Neural crest cell (in vitro differentiated cells): ENCODE data around the gene MICAL2. TPM values are rescaled to one million over a fixed set of nuclear protein-coding genes. Genes with fewer than 3 reads are reported as not detected.

ENCODE experiments used
- DNase-seq: peaks from one replicate; pipeline ENCODE4 v3.0.0; 2021; ENCODE audit warnings: low read depth, mixed read lengths, low spot score
- H3K27ac Mint-ChIP-seq: one replicate; pipeline ENCODE4 v1.8.0; 2021; ENCODE audit warnings: mild to moderate bottlenecking, mixed read lengths; ENCODE audit not compliant: unreplicated experiment
- H3K27me3 Mint-ChIP-seq: 2 replicates; pipeline ENCODE4 v1.8.0; 2021; ENCODE audit warnings: low read depth, mild to moderate bottlenecking, mixed read lengths
- H3K36me3 Mint-ChIP-seq: 2 replicates; pipeline ENCODE4 v1.8.0; 2021; ENCODE audit warnings: low read depth, mild to moderate bottlenecking, mixed read lengths
- H3K4me1 Mint-ChIP-seq: 2 replicates; pipeline ENCODE4 v1.8.0; 2021; ENCODE audit warnings: mixed read lengths
- H3K4me3 Mint-ChIP-seq: one replicate; pipeline ENCODE4 v1.8.0; 2021; ENCODE audit warnings: mild to moderate bottlenecking, mixed read lengths
- H3K9me3 Mint-ChIP-seq: 2 replicates; pipeline ENCODE4 v1.8.0; 2021; ENCODE audit warnings: mixed read lengths
- total RNA-seq: library from RNA; stranded (reverse); gene quantifications from 2 replicates; pipeline ENCODE4 v1.2.1, GENCODE V29; 2021
- TF ChIP-seq, protein P1 (sequence below): fragments of 200-600 bp; sonication (generic); conservative IDR thresholded peaks from 2 replicates; pipeline ENCODE4 v1.5.0; 2021; ENCODE audit warnings: antibody characterized with exemption, mild to moderate bottlenecking

The MICAL2 gene
- total RNA-seq, 1 donor from 2014 or later, result 1.1 TPM

DNA sequence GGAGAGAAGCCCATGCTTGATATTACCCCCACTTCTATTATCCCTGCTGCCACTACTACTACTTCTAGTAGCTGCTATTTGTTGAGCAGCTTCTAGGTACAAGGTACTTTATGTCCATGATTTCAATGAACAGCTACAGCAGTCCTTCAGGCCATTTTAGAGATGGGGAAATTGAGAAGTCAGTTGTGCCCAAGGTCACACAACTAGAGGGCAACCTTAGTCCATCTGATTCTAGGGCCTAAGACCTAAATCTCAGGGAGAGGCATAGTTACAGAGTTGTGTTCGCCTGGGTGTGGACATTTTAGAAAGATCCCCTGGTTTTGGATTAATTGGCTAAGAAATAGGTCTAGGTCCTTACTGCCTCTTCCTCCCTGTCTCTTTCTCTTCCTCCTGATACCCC is 52.3 kb downstream of the MICAL2 start:
- DNase-seq, result no peak
- TF ChIP-seq, protein P1, sequence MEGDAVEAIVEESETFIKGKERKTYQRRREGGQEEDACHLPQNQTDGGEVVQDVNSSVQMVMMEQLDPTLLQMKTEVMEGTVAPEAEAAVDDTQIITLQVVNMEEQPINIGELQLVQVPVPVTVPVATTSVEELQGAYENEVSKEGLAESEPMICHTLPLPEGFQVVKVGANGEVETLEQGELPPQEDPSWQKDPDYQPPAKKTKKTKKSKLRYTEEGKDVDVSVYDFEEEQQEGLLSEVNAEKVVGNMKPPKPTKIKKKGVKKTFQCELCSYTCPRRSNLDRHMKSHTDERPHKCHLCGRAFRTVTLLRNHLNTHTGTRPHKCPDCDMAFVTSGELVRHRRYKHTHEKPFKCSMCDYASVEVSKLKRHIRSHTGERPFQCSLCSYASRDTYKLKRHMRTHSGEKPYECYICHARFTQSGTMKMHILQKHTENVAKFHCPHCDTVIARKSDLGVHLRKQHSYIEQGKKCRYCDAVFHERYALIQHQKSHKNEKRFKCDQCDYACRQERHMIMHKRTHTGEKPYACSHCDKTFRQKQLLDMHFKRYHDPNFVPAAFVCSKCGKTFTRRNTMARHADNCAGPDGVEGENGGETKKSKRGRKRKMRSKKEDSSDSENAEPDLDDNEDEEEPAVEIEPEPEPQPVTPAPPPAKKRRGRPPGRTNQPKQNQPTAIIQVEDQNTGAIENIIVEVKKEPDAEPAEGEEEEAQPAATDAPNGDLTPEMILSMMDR, result no peak
- Mint-ChIP-seq H3K27ac (no peak overlapping the region), H3K4me1 (peaks cover 15% of the 10 kb centered on the region), H3K27me3 (no peaks in the 10 kb centered on the region), H3K36me3 (no peaks in the 10 kb centered on the region), H3K4me3 (no peak overlapping the region), H3K9me3 (no peaks in the 10 kb centered on the region)

DNA sequence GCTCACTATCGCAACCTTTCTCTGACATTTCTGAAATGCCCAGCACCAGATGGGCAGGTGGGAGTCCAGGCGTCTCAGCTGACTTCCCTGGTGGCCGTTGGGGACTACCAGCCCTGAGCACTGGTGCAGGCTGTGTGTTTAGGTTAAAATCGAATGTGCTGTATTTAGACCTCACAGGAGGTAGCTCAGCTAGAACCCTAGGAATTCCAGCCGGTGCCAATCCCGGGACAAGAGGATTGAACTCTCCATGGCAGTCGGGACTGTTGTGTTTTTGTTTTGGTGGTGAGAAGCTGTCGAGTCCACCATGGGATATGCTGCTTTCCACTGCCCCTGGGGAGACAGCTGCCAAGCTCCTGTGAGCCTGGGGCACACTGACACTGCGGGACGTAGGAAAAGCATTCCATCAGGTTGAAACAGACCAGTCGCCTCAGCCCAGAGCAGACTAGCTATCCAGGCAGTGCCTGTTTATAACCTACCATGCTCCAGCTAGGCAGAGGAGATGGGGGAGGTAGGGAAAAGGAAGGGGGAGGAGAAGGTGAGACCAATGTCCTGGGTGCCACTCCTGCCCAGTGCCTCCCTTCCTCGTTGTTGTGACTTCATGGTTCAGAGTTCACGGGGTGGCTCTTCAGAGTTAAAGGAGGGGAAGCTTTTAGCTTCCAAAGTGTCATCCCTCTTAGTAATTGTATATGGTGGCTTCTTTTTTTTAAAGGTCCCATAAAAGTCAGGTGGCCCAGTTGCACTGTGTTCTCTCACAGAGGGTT is 53.0 kb downstream of the MICAL2 start:
- peaks cover 15% of the 10 kb centered on the region for H3K4me1 Mint-ChIP-seq
- DNase-seq, result no peak

DNA sequence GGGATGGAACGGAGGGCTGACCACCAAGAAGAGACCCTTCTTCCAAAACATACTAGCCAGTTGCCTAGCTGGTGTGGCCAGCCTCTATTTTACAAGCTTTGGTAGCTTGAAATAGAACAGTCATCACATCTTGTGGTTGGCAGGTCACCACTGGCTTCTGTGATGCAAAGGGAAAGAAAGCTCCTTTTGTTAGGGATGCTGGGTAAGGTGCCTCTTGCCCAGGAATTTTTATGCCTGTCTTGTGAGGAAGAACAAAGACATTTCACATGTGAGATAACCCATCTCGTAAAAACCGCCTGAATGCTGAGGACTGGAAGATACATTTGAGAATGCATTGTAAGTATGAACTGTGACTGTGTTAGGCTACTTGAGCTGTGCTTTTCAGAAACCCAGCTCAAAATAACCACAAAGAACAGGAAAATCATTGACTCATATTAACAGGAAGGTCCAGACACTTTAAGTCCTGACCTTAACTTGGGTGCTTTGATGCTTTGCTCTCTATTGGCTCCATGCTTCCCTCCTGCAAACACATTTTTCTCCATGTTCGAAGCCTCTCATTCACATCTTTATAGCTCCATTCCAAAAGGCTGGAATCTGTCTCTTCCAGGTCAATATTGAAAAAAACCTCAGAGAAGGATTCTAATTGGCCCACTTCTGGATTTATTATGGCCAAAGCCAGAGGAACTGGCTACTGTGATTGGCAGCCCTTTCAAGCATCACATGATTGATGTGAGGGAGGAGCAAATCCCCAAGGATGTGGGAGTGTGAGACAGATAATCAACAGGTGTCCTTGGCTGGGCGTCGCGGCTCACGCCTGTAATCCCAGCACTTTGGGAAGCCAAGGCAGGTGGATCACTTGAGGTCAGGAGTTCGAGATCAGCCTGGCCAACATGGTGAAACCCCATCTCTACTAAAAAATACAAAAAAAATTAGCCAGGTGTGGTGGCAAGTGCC is 53.9 kb downstream of the MICAL2 start:
- Mint-ChIP-seq H3K36me3 (no peaks in the 10 kb centered on the region), H3K27me3 (no peaks in the 10 kb centered on the region), H3K4me1 (peaks cover 14% of the 10 kb centered on the region), H3K9me3 (no peaks in the 10 kb centered on the region), H3K27ac (no peak overlapping the region), H3K4me3 (no peak overlapping the region)
- TF ChIP-seq, protein P1, result no peak
- no peak for DNase-seq

More for the DNA sequence above, 53.0 kb downstream of the MICAL2 start:
- H3K4me3 Mint-ChIP-seq, result no peak overlapping the region
- H3K9me3 Mint-ChIP-seq, result no peaks in the 10 kb centered on the region
- no peaks in the 10 kb centered on the region for H3K27me3 Mint-ChIP-seq
- H3K36me3 Mint-ChIP-seq, result no peaks in the 10 kb centered on the region
- H3K27ac Mint-ChIP-seq, result no peak overlapping the region
- TF ChIP-seq, protein P1, result no peak

DNA sequence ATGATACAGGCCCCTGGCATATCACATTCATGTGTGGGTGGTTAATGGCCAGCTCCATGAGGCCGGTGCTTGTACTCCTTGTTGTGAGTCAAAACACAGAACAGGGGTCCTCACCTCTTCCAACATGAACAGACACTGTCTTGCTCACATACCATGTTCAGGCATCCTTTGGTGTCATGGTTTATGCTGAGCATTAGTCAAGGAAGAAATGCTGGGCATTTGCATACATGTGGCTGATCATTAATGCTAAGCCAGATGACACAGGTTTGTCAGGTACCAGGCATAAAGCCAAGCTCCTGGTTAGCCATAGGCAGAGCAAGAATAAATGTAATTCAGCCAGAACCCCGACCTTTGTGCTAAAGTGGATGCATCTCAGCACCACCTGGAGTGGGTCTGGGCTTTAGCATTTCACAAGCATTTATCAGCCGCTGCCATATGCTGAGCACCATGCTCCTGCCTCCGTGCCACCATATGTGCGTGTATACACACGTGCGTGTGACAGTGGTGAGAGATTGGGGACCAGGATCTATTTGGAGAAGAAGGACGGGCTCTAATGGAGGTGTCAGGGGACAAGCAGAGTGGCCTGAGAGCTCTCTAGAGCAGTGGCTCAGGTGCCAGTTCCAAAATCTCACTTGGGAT is 55.0 kb downstream of the MICAL2 start:
- no peaks in the 10 kb centered on the region for H3K9me3 Mint-ChIP-seq
- H3K27ac Mint-ChIP-seq, result no peak overlapping the region
- H3K36me3 Mint-ChIP-seq, result no peaks in the 10 kb centered on the region
- H3K4me3 Mint-ChIP-seq, result no peak overlapping the region
- DNase-seq, result no peak
- H3K4me1 Mint-ChIP-seq, result peaks cover 9% of the 10 kb centered on the region
- no peaks in the 10 kb centered on the region for H3K27me3 Mint-ChIP-seq
- TF ChIP-seq, protein P1, result no peak

DNA sequence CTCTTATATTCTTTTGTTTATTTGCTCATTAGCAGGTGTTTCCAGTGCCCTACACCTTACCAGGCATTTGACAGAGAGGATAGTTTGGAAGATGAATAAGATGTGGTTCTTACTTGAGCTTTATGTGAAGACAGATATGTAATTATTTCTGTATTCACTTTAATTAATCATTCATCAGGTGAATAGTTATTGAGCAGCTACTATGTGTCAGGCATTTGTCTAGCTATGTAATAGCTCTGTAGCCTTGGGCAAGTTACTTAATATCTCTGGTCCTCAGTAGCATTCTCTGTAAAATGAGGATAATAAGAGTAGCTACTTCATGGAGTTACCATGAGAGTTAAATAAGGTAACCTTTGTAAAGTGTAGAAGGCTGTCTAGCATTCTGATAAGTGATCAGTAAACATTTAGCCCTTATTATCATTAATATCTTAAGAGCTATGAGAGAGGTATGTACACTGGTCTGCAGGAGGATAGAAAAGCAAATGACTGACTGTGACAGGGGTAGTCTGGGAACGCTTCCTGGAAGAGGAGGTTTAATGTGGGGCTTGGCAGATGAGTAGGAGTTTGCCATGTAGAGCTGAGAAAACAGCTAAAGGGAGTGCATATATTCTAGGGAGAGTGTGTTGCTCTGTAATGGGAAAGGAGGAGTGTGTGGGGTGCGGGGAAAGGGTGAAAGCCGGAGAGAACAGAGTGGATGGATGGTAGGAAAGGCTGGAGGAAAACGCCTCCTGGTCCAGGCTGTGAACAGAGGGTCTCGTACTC is 56.1 kb downstream of the MICAL2 start:
- peaks cover 9% of the 10 kb centered on the region for H3K4me1 Mint-ChIP-seq

More for the DNA sequence above, 56.1 kb downstream of the MICAL2 start:
- TF ChIP-seq, protein P1, result no peak
- Mint-ChIP-seq H3K27ac (peak overlapping the region; percentile 10), H3K36me3 (no peaks in the 10 kb centered on the region), H3K27me3 (no peaks in the 10 kb centered on the region), H3K9me3 (no peaks in the 10 kb centered on the region), H3K4me3 (no peak overlapping the region)
- no peak for DNase-seq
